Liver (tissue), 9 donors: ENCODE measurements around the gene HES4. TPM values are rescaled to one million over a fixed set of nuclear protein-coding genes. Genes with fewer than 3 reads are reported as not detected.

ENCODE experiments used
- DNase-seq: peaks from one replicate; pipeline ENCODE4 v3.0.0-alpha.2; 2017; ENCODE audit warnings: low spot score
- H3K27ac ChIP-seq, 2 donors: one replicate each; pipeline ENCODE4 v1.7.0; 2013; ENCODE audit warnings: inconsistent platforms in 2 of 2, low read length in 2 of 2, control low read depth in 1 of 2, low read depth in 1 of 2, mild to moderate bottlenecking in 1 of 2
- H3K27me3 ChIP-seq, 4 donors: one replicate each; pipeline versions ENCODE4 v1.6.1 to v1.7.0; 2013; ENCODE audit warnings: low read length in 3 of 4, inconsistent platforms in 1 of 4, mild to moderate bottlenecking in 1 of 4, moderate library complexity in 1 of 4; ENCODE audit not compliant: control insufficient read depth in 4 of 4, insufficient read depth in 4 of 4
- H3K36me3 ChIP-seq, 4 donors: one replicate each; pipeline versions ENCODE4 v1.6.1 to v1.7.0; 2013; ENCODE audit warnings: low read length in 3 of 4, mild to moderate bottlenecking in 3 of 4, low read depth in 1 of 4, moderate library complexity in 1 of 4; ENCODE audit not compliant: control insufficient read depth in 4 of 4, insufficient read depth in 3 of 4
- H3K4me1 ChIP-seq, 4 donors: one replicate each; pipeline versions ENCODE4 v1.6.1 to v1.7.0; 2013; ENCODE audit warnings: low read length in 3 of 4, mild to moderate bottlenecking in 3 of 4, moderate library complexity in 1 of 4; ENCODE audit not compliant: control insufficient read depth in 4 of 4, insufficient read depth in 4 of 4
- H3K4me3 ChIP-seq, 3 donors: one replicate each; pipeline versions ENCODE4 v1.6.1 to v1.7.0; 2013; ENCODE audit warnings: low read length in 3 of 3, control low read depth in 1 of 3, low read depth in 1 of 3, mild to moderate bottlenecking in 1 of 3
- H3K9ac ChIP-seq, 2 donors: one replicate each; pipeline ENCODE4 v1.7.0; 2013; ENCODE audit warnings: low read length in 2 of 2, mild to moderate bottlenecking in 2 of 2, moderate library complexity in 2 of 2, control low read depth in 1 of 2, low read depth in 1 of 2
- H3K9me3 ChIP-seq, 4 donors: one replicate each; pipeline versions ENCODE4 v1.6.1 to v1.7.0; 2013; ENCODE audit warnings: low read length in 3 of 4; ENCODE audit not compliant: control insufficient read depth in 4 of 4
- ATF3 ChIP-seq: IDR thresholded peaks from 2 replicates; pipeline ENCODE4 v1.6.1; 2016; ENCODE audit warnings: antibody characterized with exemption
- CTCF ChIP-seq: fragments of 150-350 bp; IDR thresholded peaks from 2 replicates; pipeline ENCODE4 v1.5.1; 2017; ENCODE audit warnings: improper control_type of control experiment, low read depth, low read length; ENCODE audit not compliant: missing input control
- EGR1 ChIP-seq, 2 donors: IDR thresholded peaks; 2 replicates each; pipeline ENCODE4 v1.6.1; 2016 to 2018; ENCODE audit warnings: antibody characterized with exemption in 2 of 2, low read depth in 2 of 2
- FOXA1 ChIP-seq: IDR thresholded peaks from 2 replicates; pipeline ENCODE4 v1.6.1; 2016; ENCODE audit warnings: antibody characterized with exemption
- FOXA2 ChIP-seq: IDR thresholded peaks from 2 replicates; pipeline ENCODE4 v1.6.1; 2016; ENCODE audit warnings: antibody characterized with exemption
- GABPA ChIP-seq, 2 donors: IDR thresholded peaks in 1 of 2; conservative IDR thresholded peaks in 1 of 2; 2 replicates each; pipeline ENCODE4 v1.6.1; 2016; ENCODE audit warnings: antibody characterized with exemption in 2 of 2, mild to moderate bottlenecking in 1 of 2, moderate library complexity in 1 of 2
- HNF4A ChIP-seq, 2 donors: conservative IDR thresholded peaks; 2 replicates each; pipeline ENCODE4 v1.6.1; 2016; ENCODE audit warnings: antibody characterized with exemption in 2 of 2, mild to moderate bottlenecking in 2 of 2
- HNF4G ChIP-seq: IDR thresholded peaks from 2 replicates; pipeline ENCODE4 v1.6.1; 2016; ENCODE audit warnings: antibody characterized with exemption
- JUND ChIP-seq, 2 donors: IDR thresholded peaks; 2 replicates each; pipeline ENCODE4 v1.6.1; 2016; ENCODE audit warnings: antibody characterized with exemption in 2 of 2
- NR2F2 ChIP-seq: IDR thresholded peaks from 2 replicates; pipeline ENCODE4 v1.6.1; 2016; ENCODE audit warnings: antibody characterized with exemption
- RAD21 ChIP-seq, 2 donors: IDR thresholded peaks; 2 replicates each; pipeline ENCODE4 v1.6.1; 2016; ENCODE audit warnings: antibody characterized with exemption in 2 of 2, mild to moderate bottlenecking in 2 of 2
- RXRA ChIP-seq, 2 donors: IDR thresholded peaks; 2 replicates each; pipeline ENCODE4 v1.6.1; 2017 to 2018; ENCODE audit warnings: antibody characterized with exemption in 2 of 2, mild to moderate bottlenecking in 1 of 2
- SP1 ChIP-seq: IDR thresholded peaks from 2 replicates; pipeline ENCODE4 v1.6.1; 2018; ENCODE audit warnings: antibody characterized with exemption, mild to moderate bottlenecking
- TAF1 ChIP-seq: conservative IDR thresholded peaks from 2 replicates; pipeline ENCODE4 v1.6.1; 2016; ENCODE audit warnings: antibody characterized with exemption, mild to moderate bottlenecking
- YY1 ChIP-seq: IDR thresholded peaks from 2 replicates; pipeline ENCODE4 v1.6.1; 2016; ENCODE audit warnings: antibody characterized with exemption, mild to moderate bottlenecking
- ZBTB33 ChIP-seq: IDR thresholded peaks from 2 replicates; pipeline ENCODE4 v1.6.1; 2016; ENCODE audit warnings: antibody characterized with exemption
- WGBS: extraction: QIAGEN DNeasy Blood & Tissue Kit; methylation state at CpG from one replicate; pipeline ENCODE4 v1.1.7; 2013; 5-methylcytosine and 5-hydroxymethylcytosine counted together
- polyA plus RNA-seq, 2 donors: library from polyadenylated mRNA; stranded (reverse) in 1 of 2; unstranded in 1 of 2; fragments of 200-250 nt in 1 of 2; fragments of >200 nt in 1 of 2; fragmentation: Nextera tagmentation in 1 of 2; extraction: Ambion mirVana in 1 of 2; gene quantifications; one replicate each; pipeline versions ENCODE4 v1.2.1 to v1.2.3, GENCODE V29; 2013 to 2015
- total RNA-seq, 2 donors: library from RNA; depleted of rRNA; stranded (reverse); fragments of >200 nt; gene quantifications; one replicate each; pipeline ENCODE4 v1.2.3, GENCODE V29; 2014
- TF ChIP-seq, protein P1 (sequence below): IDR thresholded peaks from 2 replicates; pipeline ENCODE4 v1.6.1; 2016; ENCODE audit warnings: antibody characterized with exemption
- TF ChIP-seq, protein P2 (sequence below): IDR thresholded peaks from 2 replicates; pipeline ENCODE4 v1.6.1; 2016; ENCODE audit warnings: antibody characterized with exemption, mild to moderate bottlenecking
- donor health status: healthy.
- donor health status: healthy.
- donor health status: healthy.
- donor health status: healthy.
- donor health status: healthy.

The HES4 gene
- total and polyA plus RNA-seq, 4 donors: 0.93 to 1.9 (median 1.7) TPM

GRCh38 chr1:961132-961669 lies 38.7 kb downstream of the HES4 start:
- Histone ChIP-seq H3K9me3 (no peaks in the 10 kb centered on the region), H3K9ac (no peak overlapping the region), H3K27me3 (no peaks in the 10 kb centered on the region), H3K4me3 (peak overlapping the region in 1 of 3 donors; percentile 94), H3K36me3 (peaks cover under 1 to 6% (median 4%) of the 10 kb centered on the region in 4 donors), H3K4me1 (peaks cover 15 to 37% (median 21%) of the 10 kb centered on the region in 4 donors), H3K27ac (no peak overlapping the region)
- TF ChIP-seq, protein P1, sequence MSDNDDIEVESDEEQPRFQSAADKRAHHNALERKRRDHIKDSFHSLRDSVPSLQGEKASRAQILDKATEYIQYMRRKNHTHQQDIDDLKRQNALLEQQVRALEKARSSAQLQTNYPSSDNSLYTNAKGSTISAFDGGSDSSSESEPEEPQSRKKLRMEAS: no peak
- no peak for TF ChIP-seq EGR1 (IDR thresholded peaks at IDR 0.05; ENCODE audit: low read depth in 2 of 2)
- no peak for TF ChIP-seq SP1
- no peak for TF ChIP-seq RAD21 (IDR thresholded peaks at IDR 0.05)
- no peak for TF ChIP-seq JUND (IDR thresholded peaks at IDR 0.05)
- TF ChIP-seq FOXA2: no peak
- no peak for TF ChIP-seq HNF4G
- TF ChIP-seq GABPA (IDR thresholded peaks at IDR 0.05 in 1 of 2, conservative IDR thresholded peaks at IDR 0.05 in 1 of 2): no peak
- TF ChIP-seq YY1: no peak
- TF ChIP-seq, protein P2, sequence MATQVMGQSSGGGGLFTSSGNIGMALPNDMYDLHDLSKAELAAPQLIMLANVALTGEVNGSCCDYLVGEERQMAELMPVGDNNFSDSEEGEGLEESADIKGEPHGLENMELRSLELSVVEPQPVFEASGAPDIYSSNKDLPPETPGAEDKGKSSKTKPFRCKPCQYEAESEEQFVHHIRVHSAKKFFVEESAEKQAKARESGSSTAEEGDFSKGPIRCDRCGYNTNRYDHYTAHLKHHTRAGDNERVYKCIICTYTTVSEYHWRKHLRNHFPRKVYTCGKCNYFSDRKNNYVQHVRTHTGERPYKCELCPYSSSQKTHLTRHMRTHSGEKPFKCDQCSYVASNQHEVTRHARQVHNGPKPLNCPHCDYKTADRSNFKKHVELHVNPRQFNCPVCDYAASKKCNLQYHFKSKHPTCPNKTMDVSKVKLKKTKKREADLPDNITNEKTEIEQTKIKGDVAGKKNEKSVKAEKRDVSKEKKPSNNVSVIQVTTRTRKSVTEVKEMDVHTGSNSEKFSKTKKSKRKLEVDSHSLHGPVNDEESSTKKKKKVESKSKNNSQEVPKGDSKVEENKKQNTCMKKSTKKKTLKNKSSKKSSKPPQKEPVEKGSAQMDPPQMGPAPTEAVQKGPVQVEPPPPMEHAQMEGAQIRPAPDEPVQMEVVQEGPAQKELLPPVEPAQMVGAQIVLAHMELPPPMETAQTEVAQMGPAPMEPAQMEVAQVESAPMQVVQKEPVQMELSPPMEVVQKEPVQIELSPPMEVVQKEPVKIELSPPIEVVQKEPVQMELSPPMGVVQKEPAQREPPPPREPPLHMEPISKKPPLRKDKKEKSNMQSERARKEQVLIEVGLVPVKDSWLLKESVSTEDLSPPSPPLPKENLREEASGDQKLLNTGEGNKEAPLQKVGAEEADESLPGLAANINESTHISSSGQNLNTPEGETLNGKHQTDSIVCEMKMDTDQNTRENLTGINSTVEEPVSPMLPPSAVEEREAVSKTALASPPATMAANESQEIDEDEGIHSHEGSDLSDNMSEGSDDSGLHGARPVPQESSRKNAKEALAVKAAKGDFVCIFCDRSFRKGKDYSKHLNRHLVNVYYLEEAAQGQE: no peak
- no peak for TF ChIP-seq FOXA1
- TF ChIP-seq TAF1: no peak
- TF ChIP-seq CTCF: no peak
- no peak for TF ChIP-seq RXRA (IDR thresholded peaks at IDR 0.05)
- TF ChIP-seq NR2F2: no peak
- TF ChIP-seq ATF3: no peak
- TF ChIP-seq HNF4A (conservative IDR thresholded peaks at IDR 0.05): no peak
- no peak for TF ChIP-seq ZBTB33
- 45% methylated on average over 56 of the region's 56 CpGs for WGBS
- no peak for DNase-seq
